ENCODE results near the gene RIMBP2.
"Not testable (repeated sequence)": the region's sequence is repeated elsewhere in the genome, so short reads cannot be mapped to it uniquely, and the experiment has no call there.

Gene RIMBP2

DNA sequence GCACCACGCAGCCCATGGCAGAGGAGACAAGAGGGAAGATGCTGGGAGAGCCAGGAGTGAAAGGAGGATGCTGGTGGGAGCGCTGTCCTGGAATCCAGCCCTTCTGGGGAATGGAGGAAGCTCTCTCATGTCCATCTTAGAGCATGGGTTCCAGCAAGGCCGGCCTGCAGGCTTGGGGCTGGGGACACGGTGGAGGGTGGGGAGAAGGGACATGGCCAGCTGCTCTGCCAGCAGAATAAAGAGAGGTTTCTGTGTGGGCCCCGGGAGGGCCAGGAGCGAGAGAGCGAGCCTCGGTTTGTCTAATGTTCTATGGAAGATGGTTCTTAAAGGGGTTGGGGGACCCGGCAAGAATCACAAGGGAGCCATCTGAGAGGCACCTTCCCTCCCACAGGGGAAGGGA lies 60.2 kb downstream of the RIMBP2 start:
- DNase-seq: no peak

DNA sequence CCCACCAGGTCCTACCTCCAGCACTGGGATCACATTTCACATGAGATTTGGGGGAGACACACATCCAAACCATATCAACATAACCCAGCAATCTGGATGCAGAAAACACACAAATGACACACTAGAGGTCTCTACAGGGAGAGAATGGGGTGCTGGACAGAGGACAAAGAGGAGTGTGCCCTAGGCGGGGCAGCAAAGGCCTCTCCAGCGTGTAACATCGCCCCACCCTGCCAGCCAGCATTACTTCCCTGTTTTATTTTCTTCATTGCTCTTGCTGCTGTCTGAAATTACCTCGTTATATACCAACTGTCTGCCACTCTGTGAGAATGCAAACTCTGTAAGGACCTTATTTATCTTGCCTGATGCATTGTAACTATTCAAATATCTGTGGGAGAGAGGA lies 61.1 kb downstream of the RIMBP2 start:
- DNase-seq: no peak

- DNase-seq: no peak
Measured at GRCh38 chr12:130651188-130651959, 64.7 kb downstream of the RIMBP2 start.

DNA sequence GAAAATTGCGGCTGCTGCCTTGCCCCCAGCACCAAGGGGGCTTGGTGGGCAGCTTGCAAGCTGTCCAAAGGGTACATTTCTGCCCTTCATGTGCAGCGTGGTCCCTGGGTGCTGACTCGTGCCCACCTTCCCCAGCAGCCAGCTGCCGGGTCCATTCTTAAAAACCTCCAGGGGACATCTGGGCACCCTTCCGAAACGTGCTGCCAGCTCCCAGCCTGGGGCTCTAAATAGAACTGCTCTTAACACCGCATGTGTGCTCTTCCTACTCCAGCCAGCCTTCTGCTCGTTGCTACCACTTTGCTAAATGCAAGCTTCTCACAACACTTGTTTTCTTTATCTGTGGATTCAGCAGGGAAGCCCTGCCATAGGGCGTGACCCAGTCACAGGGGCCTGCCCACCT lies 66.0 kb downstream of the RIMBP2 start:
- DNase-seq: no peak

DNA sequence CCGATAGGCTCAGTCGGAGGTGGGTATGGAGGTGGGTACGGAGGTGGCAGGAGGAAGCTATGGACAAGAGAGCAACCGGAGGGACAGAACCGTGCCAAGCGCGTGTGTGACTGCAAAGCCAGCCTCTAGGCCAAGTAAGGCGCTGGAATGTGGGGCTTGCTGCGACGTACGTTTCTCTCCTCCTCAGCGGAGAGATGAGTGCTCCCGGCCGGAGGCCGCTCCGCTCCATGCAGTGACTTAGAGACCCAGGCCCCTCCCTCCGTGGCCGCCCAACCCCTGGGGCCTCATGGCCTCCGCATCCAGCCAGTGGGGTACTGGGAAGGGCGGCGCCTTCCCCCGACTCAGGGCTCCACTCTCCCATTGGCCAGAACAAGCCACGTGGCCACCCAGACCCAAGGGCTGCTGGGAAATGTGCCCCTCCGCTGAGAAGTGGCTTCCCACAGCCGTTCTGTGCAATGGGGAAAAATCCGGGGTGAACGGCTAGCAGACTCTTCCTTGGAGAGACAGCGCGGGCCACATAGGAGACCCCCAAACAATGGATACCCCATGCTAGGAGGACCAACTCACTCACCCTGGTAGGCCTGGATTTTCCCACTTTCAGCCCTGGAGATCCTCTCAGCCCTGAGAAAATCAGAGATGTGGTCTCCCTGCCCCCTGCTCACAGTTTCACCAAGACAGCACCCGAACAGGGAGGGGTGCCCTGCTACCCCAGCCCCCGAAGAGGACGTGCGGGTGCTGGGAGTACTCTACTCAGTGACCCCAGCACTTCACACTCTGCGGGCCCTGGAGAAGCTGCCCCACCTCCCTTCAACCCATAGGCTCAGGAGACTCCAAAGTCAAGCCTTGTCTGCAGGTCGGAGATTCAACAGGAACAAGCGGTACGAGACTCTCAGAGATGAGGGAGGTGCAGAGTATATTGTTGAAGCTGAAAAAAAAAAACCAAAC lies 66.7 kb downstream of the RIMBP2 start:
- DNase-seq: no peak

GRCh38 chr12:130647814-130648213 lies 68.3 kb downstream of the RIMBP2 start:
- no peak for DNase-seq

DNA sequence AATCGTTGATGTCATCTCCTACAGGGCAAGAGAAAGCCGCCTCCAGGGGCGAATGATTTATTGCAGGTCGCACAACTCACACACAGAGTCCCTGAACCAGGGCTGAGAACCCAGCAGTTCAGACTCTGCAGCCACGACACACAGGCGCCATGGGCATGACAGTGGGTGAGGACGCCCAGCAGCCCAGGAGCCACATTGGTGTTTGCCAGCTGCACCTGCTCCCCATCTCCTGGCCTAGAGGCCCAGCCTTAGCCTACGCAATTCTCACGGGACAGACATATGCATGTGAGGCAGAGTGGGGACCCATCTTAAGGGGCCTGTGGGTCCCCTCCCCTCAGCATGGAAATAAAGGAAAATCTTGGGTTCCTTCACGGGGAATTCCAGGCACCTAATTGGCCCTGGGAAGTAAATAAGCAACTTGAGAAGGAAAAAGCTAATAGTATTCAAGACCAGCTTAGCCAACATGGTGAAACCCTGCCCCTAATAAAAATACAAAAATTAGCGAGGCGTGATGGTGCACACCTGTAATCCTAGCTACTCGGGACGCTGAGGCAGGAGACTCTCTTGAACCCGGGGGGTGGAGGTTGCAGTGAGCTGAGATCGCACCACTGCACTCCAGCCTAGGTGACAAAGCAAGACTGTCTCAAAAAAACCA lies 69.3 kb downstream of the RIMBP2 start:
- DNase-seq: no peak

GRCh38 chr12:130646191-130646590 lies 69.9 kb downstream of the RIMBP2 start:
- DNase-seq: not testable (repeated sequence)

DNA sequence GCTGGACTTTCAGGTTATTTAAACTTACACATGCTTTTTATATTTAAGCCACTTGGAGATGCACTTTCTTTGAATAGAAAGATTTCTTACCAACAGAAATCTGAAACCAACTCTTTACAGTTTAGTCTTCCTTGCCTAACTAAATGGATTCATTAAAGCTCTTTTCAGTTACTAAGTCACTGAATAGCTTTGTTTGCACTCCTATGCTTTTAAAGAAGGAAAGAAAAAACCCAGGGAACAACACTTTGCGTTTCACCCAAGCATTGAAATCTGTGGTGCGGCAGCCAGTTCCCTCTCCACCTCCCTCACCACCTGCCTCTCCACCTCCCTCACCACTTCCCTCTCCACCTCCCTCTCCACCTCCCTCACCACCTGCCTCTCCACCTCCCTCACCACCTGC lies 70.3 kb downstream of the RIMBP2 start:
- no peak for DNase-seq

GRCh38 chr12:130644566-130644965 lies 71.5 kb downstream of the RIMBP2 start:
- DNase-seq: no peak

- no peak for DNase-seq
Measured at GRCh38 chr12:130644146-130644545, 72.0 kb downstream of the RIMBP2 start.

GRCh38 chr12:130642856-130643255 lies 73.2 kb downstream of the RIMBP2 start:
- DNase-seq: no peak

- DNase-seq: no peak
Measured at GRCh38 chr12:130641533-130642184, 74.4 kb downstream of the RIMBP2 start.

- DNase-seq: no peak
Measured at GRCh38 chr12:130640901-130641300, 75.2 kb downstream of the RIMBP2 start.

DNA sequence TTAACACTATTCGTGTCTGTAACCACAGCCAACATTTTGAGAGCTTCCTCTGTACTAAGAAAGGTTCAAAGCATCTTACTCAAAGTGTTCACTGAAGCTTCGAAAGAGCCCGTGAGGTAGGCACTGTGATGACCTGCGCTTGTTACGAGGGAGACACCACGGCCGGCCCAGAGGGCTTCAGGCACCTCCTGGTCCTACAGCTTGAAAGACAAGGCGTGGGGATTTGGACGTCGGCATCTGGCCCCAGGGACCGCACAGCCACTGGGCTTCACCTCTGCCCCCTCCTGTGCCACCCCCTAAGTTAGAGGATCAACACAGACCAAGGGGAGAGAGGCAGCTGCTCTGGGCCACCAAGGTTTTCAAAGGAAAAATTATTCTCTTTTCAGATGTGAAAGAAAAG lies 75.6 kb downstream of the RIMBP2 start:
- DNase-seq: no peak

- DNase-seq: no peak
Measured at GRCh38 chr12:130639476-130640424, 76.3 kb downstream of the RIMBP2 start.

DNA sequence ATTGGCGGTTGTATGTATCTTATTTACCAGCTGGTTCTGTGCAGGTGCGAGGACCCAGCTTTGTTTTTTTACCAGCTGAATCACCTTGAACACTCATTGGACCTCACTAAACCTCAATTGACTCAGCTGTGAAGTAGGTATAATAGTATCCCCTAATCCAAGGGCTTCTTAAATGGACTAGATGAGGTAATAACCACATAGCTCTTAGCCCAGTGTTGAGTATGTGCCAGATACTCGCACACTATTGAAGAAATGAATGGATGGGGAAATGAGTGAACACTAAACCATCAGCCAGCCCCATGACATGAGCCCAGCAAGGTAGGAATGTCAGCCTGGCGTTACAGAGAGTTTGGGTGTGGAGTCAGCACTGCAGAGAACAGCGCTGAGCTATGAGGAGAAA lies 79.7 kb downstream of the RIMBP2 start:
- DNase-seq: no peak

DNA sequence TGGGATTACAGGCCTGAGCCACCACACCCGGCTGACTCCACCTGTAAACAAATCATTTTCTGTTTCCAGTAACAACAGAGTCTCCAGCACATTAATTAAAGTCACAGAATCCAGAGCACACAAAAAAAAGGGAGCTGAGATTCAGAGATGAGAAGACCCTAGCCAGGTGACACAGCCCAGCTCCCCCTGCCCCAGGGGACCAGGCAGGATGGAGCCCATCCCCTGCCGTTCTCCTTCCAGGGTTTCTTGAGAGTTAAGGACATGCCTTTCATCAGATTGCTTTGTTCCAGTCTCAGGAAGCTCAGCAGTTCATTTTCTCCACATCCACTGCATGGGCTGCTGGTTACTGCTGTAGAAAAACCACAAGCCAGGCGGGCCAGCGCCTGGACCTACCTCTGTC lies 81.2 kb downstream of the RIMBP2 start:
- DNase-seq: no peak

DNA sequence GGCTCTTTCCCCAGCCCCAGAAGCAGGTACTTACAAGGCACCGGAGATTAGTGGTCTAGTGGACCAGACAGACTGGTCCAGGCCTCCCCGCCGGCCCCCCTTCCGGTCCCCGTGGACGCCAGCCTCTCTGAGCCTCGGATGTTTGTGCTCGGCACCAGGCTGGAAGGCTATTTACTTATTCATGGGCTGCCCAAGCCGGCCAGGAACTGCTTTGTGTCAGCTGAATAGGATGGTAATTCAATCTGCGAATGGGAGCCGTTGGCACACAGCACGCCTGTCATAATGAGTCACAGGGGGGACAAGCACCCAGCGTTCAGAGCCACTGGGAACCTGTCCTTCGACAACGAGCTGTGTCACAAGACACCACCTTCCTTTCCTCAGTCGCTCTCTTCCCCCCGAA lies 82.3 kb downstream of the RIMBP2 start:
- DNase-seq: no peak

DNA sequence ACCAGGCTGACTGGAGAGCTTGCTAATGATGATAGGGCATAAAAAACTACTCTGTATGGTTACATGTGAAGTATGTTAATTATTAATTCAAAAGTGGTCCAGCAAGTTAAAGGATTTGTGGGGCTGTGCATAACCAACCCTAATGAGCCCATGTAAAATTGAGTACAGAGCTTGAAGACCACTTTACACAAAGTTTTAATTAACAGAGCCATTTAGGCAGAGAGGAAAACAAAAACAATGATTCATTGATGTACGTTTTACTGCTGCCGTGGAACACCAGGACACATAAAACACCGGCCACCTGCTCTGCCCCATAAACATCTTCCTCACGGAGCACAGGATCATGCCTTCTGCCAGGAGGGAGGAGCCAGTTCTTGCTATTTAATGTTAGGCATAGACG lies 83.5 kb downstream of the RIMBP2 start:
- DNase-seq: no peak

GRCh38 chr12:130628304-130628703 lies 87.8 kb downstream of the RIMBP2 start:
- DNase-seq: no peak

DNA sequence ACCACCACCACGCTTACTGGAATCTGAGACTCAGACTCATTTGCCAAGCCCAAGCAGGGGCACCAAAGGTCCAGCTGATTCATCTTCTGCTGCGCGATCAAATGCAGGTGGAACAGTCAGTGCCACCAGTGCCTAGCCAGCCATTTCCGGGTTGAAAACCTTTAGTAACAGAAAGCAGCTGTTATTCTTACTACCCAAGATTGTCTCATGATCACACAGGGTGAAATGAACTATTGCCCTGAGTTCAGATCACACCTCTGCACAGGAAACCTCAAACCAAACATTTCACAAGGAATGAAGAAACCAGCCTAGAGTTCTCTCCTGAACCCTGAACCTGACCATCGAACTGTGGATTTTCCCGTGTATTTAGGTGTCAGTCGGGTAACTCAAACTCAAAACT lies 88.9 kb downstream of the RIMBP2 start:
- DNase-seq: no peak

Measured in T-helper 2 cell (primary cell).